Heart right ventricle (tissue), 16 donors: ENCODE results near the gene INTS4. TPM values are rescaled to one million over a fixed set of nuclear protein-coding genes. Genes with fewer than 3 reads are reported as not detected.

Experiments used
- ATAC-seq, 8 donors: fragments of 200-7000 bp; cut with Tn5 transposase; one replicate each; pipeline ENCODE4 v1.9.1; 2020; ENCODE audit warnings: mild to moderate bottlenecking in 8 of 8, moderate library complexity in 8 of 8, moderate number of reproducible peaks in 1 of 8
- DNase-seq, 2 donors: peaks; one replicate each; pipeline ENCODE4 v3.0.0-alpha.2; 2020
- H3K27ac ChIP-seq, 10 donors: fragments of 200-600 bp; sonication (generic) in 2 of 10; one replicate each; pipeline versions ENCODE4 v1.5.0 to v1.8.0; 2020 to 2022; ENCODE audit warnings: mild to moderate bottlenecking in 3 of 10
- H3K27me3 ChIP-seq, 7 donors: fragments of 200-600 bp; one replicate each; pipeline ENCODE4 v1.8.0; 2021 to 2022; ENCODE audit warnings: mild to moderate bottlenecking in 2 of 7
- H3K36me3 ChIP-seq, 9 donors: fragments of 200-600 bp; sonication (generic) in 1 of 9; one replicate each; pipeline versions ENCODE4 v1.5.0 to v1.8.0; 2020 to 2022; ENCODE audit warnings: mild to moderate bottlenecking in 2 of 9
- H3K4me1 ChIP-seq, 9 donors: fragments of 200-600 bp; sonication (generic) in 1 of 9; one replicate each; pipeline versions ENCODE4 v1.5.0 to v1.8.0; 2020 to 2022; ENCODE audit warnings: mild to moderate bottlenecking in 4 of 9
- H3K4me3 ChIP-seq, 10 donors: fragments of 200-600 bp; sonication (generic) in 2 of 10; one replicate each; pipeline versions ENCODE4 v1.5.0 to v1.8.0; 2020 to 2022; ENCODE audit warnings: mild to moderate bottlenecking in 7 of 10, moderate library complexity in 2 of 10
- H3K9me3 ChIP-seq, 11 donors: fragments of 200-600 bp in 10 of 11; sonication (generic) in 2 of 11; one replicate each; pipeline versions ENCODE4 v1.5.0 to v1.8.0; 2013 to 2022; ENCODE audit warnings: mild to moderate bottlenecking in 2 of 11, control low read depth in 1 of 11, moderate library complexity in 1 of 11
- CTCF ChIP-seq, 9 donors: fragments of 200-600 bp; sonication (generic) in 2 of 9; IDR thresholded peaks; one replicate each; pipeline versions ENCODE4 v1.5.0 to v1.8.0; 2021 to 2022; ENCODE audit warnings: antibody characterized with exemption in 9 of 9, mild to moderate bottlenecking in 5 of 9, moderate library complexity in 1 of 9
- WGBS, 2 donors: extraction: QIAGEN DNeasy Blood & Tissue Kit; methylation state at CpG; one replicate each; pipeline ENCODE4 v1.1.7; 2013; ENCODE audit warnings: inconsistent platforms in 1 of 2; 5-methylcytosine and 5-hydroxymethylcytosine counted together
- intact Hi-C, 10 donors: fragments of 100-400 bp; cut with DNase I; formaldehyde crosslinking; loops; one replicate each; pipeline versions ENCODE4 v1.11.1 to v1.14.2; 2022
- polyA plus RNA-seq, 2 donors: library from polyadenylated mRNA; stranded (reverse); fragments of 200-250 nt; gene quantifications; one replicate each; pipeline ENCODE4 v1.2.3, GENCODE V29; 2013
- total RNA-seq, 10 donors: library from RNA; stranded (reverse); fragmentation: NEBNext Ultra II Directional in 3 of 10; extraction: Animal tissue kit (Norgen Biotek cat#: 25700) in 3 of 10; gene quantifications; one replicate each; pipeline versions ENCODE4 v1.2.1 to v1.2.4, GENCODE V29; 2021 to 2023
- donor health status: Arrhythmogenic right ventricular cardiomyopathy.
- donor health status: ischemic (EF 13 %, LVEDD 7.1; RV severe dilation, severe dysfunction).
- donor health status: healthy with polysubstance abuse.
- donor health status: DM: no; HTN: yes; CAD: no.
- donor health status: DM: no; HTN: no; CAD: no.
- donor health status: ischemic (EF 25% LVEDD 6.9; RV normal size, moderate dysfunction).
- donor health status: ischemic (EF 25% LVEDD 5.7; RV mildly dilated, moderate dysfunction).
- donor health status: healthy.
- donor health status: DM: yes; HTN: yes; CAD: no.
- donor health status: Ischemic cardiomyopathy.
- donor health status: ischemic (EF 35%, LVEDD 5.7; RV mildly dilated, moderate dysfunction).
- donor health status: nonischemic (EF 11% LVEDD 7.7; RV severe dilation, severe dysfunction).
- donor health status: DM: yes; HTN: yes; CAD: no.
- donor health status: PGD.
- donor health status: ischemic (EF 29% LVEDD 5.4; RV normal size, mild dysfunction).
- donor health status: nonischemic (EF 23%, LVEDD 6.1; RV moderate dilation, normal function).

The INTS4 gene
- total and polyA plus RNA-seq, 12 donors: 12.2 to 20.2 (median 16.1) TPM

GRCh38 chr11:77981346-77981947, 13.0 kb downstream of the INTS4 start:
- H3K4me3 ChIP-seq: no peak overlapping the region
- intact Hi-C loops: no loop called here
- WGBS, 2 donors: 92 to 94% methylated on average over 2 of the region's 2 CpGs
- peaks cover 0 to 88% (median 30%) of the 10 kb centered on the region in 9 donors for H3K36me3 ChIP-seq
- TF ChIP-seq CTCF (IDR thresholded peaks at IDR 0.05): no peak
- no peaks in the 10 kb centered on the region for H3K27me3 ChIP-seq
- H3K4me1 ChIP-seq: no peaks in the 10 kb centered on the region
- no peak for DNase-seq
- no peak overlapping the region for H3K27ac ChIP-seq
- peaks cover 0 to 2% (median 0%) of the 10 kb centered on the region in 11 donors for H3K9me3 ChIP-seq
- ATAC-seq: no peak

DNA sequence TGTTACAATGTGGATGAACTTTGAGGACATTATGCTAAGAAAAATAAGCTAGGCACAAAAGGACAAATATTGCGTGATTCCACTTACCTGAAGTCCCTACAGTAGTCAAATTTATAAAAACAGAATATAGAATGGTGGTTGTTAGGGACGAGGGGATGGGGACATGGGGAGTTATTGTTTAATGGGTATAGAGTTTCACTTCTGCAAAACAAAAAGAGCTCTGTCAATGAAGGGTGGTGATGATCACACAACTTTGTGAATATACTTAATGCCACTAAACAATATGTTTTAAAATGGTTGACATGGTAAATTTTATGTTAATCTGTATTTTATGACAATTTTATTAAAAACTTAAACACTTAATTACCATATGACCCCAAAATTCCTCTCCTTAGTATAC, 26.1 kb downstream of the INTS4 start:
- peaks cover 0 to 63% (median 8%) of the 10 kb centered on the region in 9 donors for H3K36me3 ChIP-seq
- no peaks in the 10 kb centered on the region for H3K9me3 ChIP-seq
- peaks cover 0 to 3% (median 0%) of the 10 kb centered on the region in 9 donors for H3K4me1 ChIP-seq
- DNase-seq (no peak), ATAC-seq (no peak)
- no peak for TF ChIP-seq CTCF (IDR thresholded peaks at IDR 0.05)
- no peak overlapping the region for H3K4me3 ChIP-seq
- H3K27me3 ChIP-seq: no peaks in the 10 kb centered on the region
- WGBS, 2 donors: 95 to 98% methylated on average over 2 of the region's 2 CpGs
- no peak overlapping the region for H3K27ac ChIP-seq
- intact Hi-C loops: no loop called here

DNA sequence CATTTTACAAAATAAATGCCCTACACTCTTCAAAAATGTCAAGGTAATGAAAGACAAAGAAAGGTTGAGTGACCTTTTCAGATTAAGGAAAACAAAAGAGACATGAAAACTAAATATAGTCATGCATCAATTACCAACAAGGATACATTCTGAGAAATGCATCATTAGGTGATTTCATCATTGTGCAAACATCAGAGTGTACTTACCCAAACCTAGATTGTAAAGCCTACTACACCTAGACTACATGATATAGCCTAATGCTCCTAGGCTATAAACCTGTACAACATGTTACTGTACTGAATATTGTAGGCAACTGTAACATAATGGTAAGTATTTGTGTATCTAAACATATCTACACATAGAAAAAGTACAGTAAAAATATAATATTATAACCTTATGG, 26.7 kb downstream of the INTS4 start:
- intact Hi-C loops: no loop called here
- H3K4me3 ChIP-seq: no peak overlapping the region
- DNase-seq: no peak

DNA sequence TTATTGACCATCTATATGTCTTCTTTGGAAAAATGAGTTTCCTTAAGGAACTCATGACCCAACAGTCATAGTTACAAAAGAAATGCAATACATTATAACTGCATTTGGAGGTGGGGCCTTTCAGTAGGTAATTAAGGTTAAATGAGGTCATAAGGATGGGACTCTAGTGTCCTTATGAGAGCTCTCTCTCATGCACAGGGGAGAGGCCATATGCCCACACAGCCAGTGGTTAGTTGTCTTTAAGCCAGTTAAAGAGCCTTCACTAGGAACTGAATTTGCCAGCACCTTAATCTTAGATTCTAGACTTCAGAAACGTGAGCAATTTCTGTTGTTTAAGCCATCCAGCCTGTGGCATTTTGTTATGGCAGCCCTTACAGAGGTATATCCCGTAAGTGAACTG, 27.3 kb downstream of the INTS4 start:
- intact Hi-C loops: no loop called here
- no peak for ATAC-seq
- WGBS, 2 donors: 95 to 96% methylated on average over 2 of the region's 2 CpGs

More for the DNA sequence above, 26.7 kb downstream of the INTS4 start:
- Histone ChIP-seq H3K27ac (no peak overlapping the region), H3K36me3 (peaks cover 0 to 63% (median 8%) of the 10 kb centered on the region in 9 donors), H3K9me3 (no peaks in the 10 kb centered on the region), H3K4me1 (peaks cover 0 to 3% (median 0%) of the 10 kb centered on the region in 9 donors), H3K27me3 (no peaks in the 10 kb centered on the region)
- no peak for ATAC-seq
- no peak for TF ChIP-seq CTCF (IDR thresholded peaks at IDR 0.05)

More for the DNA sequence above, 27.3 kb downstream of the INTS4 start:
- Histone ChIP-seq H3K27ac (no peak overlapping the region), H3K27me3 (no peaks in the 10 kb centered on the region), H3K4me3 (no peak overlapping the region), H3K9me3 (no peaks in the 10 kb centered on the region), H3K4me1 (peaks cover 0 to 3% (median 0%) of the 10 kb centered on the region in 9 donors), H3K36me3 (peaks cover 0 to 57% (median 8%) of the 10 kb centered on the region in 9 donors)
- DNase-seq: no peak
- TF ChIP-seq CTCF (IDR thresholded peaks at IDR 0.05): no peak
